ENCODE data around the gene PPFIA1.

The PPFIA1 gene

GRCh38 chr11:70315716-70316115 lies 45.2 kb downstream of the PPFIA1 start:
- Histone ChIP-seq H3K36me3 (ENCODE audit: insufficient read depth, low read length) (no peaks in the 10 kb centered on the region), H3K9me3 (ENCODE audit: low read length) (no peaks in the 10 kb centered on the region), H3K27ac (ENCODE audit: low read depth, low read length) (no peak overlapping the region), H3K4me1 (ENCODE audit: insufficient read depth, low read length) (no peaks in the 10 kb centered on the region), H3K27me3 (ENCODE audit: control insufficient read depth in 1 of 2, insufficient read depth in 2 of 2, low read length in 2 of 2) (no peaks in the 10 kb centered on the region), H3K4me3 (ENCODE audit: low read depth in 1 of 2, low read length in 2 of 2) (no peak overlapping the region), H3K9ac (ENCODE audit: low read length) (no peak overlapping the region)

- Histone ChIP-seq H3K36me3 (ENCODE audit: insufficient read depth, low read length) (peaks cover 3% of the 10 kb centered on the region), H3K4me3 (ENCODE audit: low read depth in 1 of 2, low read length in 2 of 2) (no peak overlapping the region), H3K27ac (ENCODE audit: low read depth, low read length) (no peak overlapping the region), H3K9me3 (ENCODE audit: low read length) (no peaks in the 10 kb centered on the region), H3K9ac (ENCODE audit: low read length) (no peak overlapping the region), H3K27me3 (ENCODE audit: control insufficient read depth in 1 of 2, insufficient read depth in 2 of 2, low read length in 2 of 2) (no peaks in the 10 kb centered on the region), H3K4me1 (ENCODE audit: insufficient read depth, low read length) (no peaks in the 10 kb centered on the region)
Observed at GRCh38 chr11:70317581-70318305, 47.3 kb downstream of the PPFIA1 start.

DNA sequence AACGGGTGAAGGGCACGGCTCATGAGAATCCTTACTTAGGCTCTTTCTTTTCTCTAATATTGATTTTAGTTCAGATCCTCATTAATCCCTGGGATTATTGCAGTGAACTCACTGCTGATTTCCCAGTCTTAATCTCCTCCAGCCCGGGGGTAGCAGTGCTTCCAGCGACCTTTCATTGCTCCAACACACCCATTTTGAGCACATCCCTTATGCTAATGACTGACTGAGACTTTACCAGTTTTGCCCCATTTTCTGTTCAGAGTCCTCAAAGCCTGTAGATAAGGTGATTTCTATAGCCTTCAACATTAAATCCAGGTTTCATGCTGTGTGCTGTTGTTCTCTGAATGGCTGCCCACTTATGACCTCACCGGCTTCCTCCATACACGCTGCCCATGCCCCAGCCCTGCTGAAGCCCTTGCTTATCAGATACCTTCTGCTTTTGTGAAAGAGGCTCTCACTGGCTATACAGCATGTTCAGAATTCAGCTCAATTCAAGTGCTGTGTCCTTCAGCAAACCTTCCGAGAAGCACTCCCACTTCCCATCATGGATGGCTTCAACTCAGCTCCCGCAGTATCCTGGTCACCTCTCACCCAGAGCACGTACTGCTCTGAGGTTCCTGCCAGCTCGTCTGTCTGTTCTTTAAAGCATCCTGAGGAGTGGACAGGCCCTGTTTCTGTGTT lies 49.0 kb downstream of the PPFIA1 start:
- Histone ChIP-seq H3K4me1 (ENCODE audit: insufficient read depth, low read length) (peaks cover 11% of the 10 kb centered on the region), H3K9ac (ENCODE audit: low read length) (no peak overlapping the region), H3K9me3 (ENCODE audit: low read length) (no peaks in the 10 kb centered on the region), H3K36me3 (ENCODE audit: insufficient read depth, low read length) (peaks cover 9% of the 10 kb centered on the region), H3K4me3 (ENCODE audit: low read depth in 1 of 2, low read length in 2 of 2) (no peak overlapping the region), H3K27me3 (ENCODE audit: control insufficient read depth in 1 of 2, insufficient read depth in 2 of 2, low read length in 2 of 2) (no peaks in the 10 kb centered on the region), H3K27ac (ENCODE audit: low read depth, low read length) (no peak overlapping the region)

DNA sequence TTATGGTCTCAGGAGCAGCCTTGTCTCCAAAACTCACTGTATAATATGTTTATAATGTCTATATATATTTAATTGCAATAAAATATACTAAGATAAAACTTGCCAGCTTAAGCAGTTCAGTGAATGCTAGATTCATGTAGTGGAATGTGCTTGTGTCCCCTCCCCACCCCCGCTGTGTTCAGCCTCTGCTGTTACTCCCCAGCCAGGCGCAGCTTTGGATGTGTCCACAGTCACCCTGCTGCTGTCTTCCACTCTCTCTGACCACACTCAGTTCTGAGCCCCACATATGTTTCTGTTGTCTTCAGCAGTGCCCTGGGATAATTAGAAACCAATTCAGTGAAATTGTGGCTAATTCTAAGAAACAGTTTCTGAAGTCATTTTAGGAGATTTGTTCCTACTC lies 52.2 kb downstream of the PPFIA1 start:
- peaks cover 9% of the 10 kb centered on the region for H3K36me3 ChIP-seq (ENCODE audit: insufficient read depth, low read length)

GRCh38 chr11:70323806-70324205 lies 53.3 kb downstream of the PPFIA1 start:
- Histone ChIP-seq H3K27ac (ENCODE audit: low read depth, low read length) (no peak overlapping the region), H3K4me3 (ENCODE audit: low read depth in 1 of 2, low read length in 2 of 2) (no peak overlapping the region), H3K27me3 (ENCODE audit: control insufficient read depth in 1 of 2, insufficient read depth in 2 of 2, low read length in 2 of 2) (no peaks in the 10 kb centered on the region), H3K36me3 (ENCODE audit: insufficient read depth, low read length) (peaks cover 13% of the 10 kb centered on the region), H3K9ac (ENCODE audit: low read length) (no peak overlapping the region), H3K4me1 (ENCODE audit: insufficient read depth, low read length) (peaks cover 25% of the 10 kb centered on the region), H3K9me3 (ENCODE audit: low read length) (no peaks in the 10 kb centered on the region)

More for the DNA sequence above, 52.2 kb downstream of the PPFIA1 start:
- H3K9ac ChIP-seq (ENCODE audit: low read length): no peak overlapping the region
- H3K27me3 ChIP-seq (ENCODE audit: control insufficient read depth in 1 of 2, insufficient read depth in 2 of 2, low read length in 2 of 2): no peaks in the 10 kb centered on the region
- no peak overlapping the region for H3K27ac ChIP-seq (ENCODE audit: low read depth, low read length)
- H3K4me1 ChIP-seq (ENCODE audit: insufficient read depth, low read length): peaks cover 25% of the 10 kb centered on the region
- no peak overlapping the region for H3K4me3 ChIP-seq (ENCODE audit: low read depth in 1 of 2, low read length in 2 of 2)
- H3K9me3 ChIP-seq (ENCODE audit: low read length): no peaks in the 10 kb centered on the region

GRCh38 chr11:70324376-70325115 lies 54.1 kb downstream of the PPFIA1 start:
- no peak overlapping the region for H3K4me3 ChIP-seq (ENCODE audit: low read depth in 1 of 2, low read length in 2 of 2)
- no peak overlapping the region for H3K9ac ChIP-seq (ENCODE audit: low read length)
- H3K27me3 ChIP-seq (ENCODE audit: control insufficient read depth in 1 of 2, insufficient read depth in 2 of 2, low read length in 2 of 2): no peaks in the 10 kb centered on the region
- peaks cover 25% of the 10 kb centered on the region for H3K4me1 ChIP-seq (ENCODE audit: insufficient read depth, low read length)
- no peaks in the 10 kb centered on the region for H3K9me3 ChIP-seq (ENCODE audit: low read length)
- no peak overlapping the region for H3K27ac ChIP-seq (ENCODE audit: low read depth, low read length)
- peaks cover 14% of the 10 kb centered on the region for H3K36me3 ChIP-seq (ENCODE audit: insufficient read depth, low read length)

DNA sequence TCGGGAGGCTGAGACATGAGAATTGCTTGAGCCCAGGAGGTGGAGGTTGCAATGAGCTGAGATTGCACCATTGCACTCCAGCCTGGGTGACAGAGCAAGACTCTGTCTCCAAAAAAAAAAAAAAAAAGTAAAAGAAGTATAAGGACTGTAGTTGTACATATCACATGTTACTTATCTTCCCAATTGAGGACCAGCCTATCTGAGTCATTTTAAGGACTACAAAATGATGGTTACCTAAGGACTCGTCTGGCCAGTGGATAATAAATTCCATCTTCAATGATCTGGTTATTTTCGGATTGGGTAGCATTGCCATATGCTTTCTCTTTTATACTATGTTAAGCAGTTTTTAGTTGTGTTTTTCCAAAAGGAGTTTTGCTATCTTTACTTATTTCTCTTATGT lies 55.3 kb downstream of the PPFIA1 start:
- H3K27me3 ChIP-seq (ENCODE audit: control insufficient read depth in 1 of 2, insufficient read depth in 2 of 2, low read length in 2 of 2): no peaks in the 10 kb centered on the region
- H3K4me3 ChIP-seq (ENCODE audit: low read depth in 1 of 2, low read length in 2 of 2): no peak overlapping the region
- peak overlapping the region; percentile 48 for H3K27ac ChIP-seq (ENCODE audit: low read depth, low read length)
- peaks cover 25% of the 10 kb centered on the region for H3K4me1 ChIP-seq (ENCODE audit: insufficient read depth, low read length)
- H3K9me3 ChIP-seq (ENCODE audit: low read length): no peaks in the 10 kb centered on the region
- peaks cover 27% of the 10 kb centered on the region for H3K36me3 ChIP-seq (ENCODE audit: insufficient read depth, low read length)
- H3K9ac ChIP-seq (ENCODE audit: low read length): no peak overlapping the region

GRCh38 chr11:70326365-70326811 lies 55.9 kb downstream of the PPFIA1 start:
- peaks cover 25% of the 10 kb centered on the region for H3K36me3 ChIP-seq (ENCODE audit: insufficient read depth, low read length)
- no peaks in the 10 kb centered on the region for H3K9me3 ChIP-seq (ENCODE audit: low read length)
- no peaks in the 10 kb centered on the region for H3K27me3 ChIP-seq (ENCODE audit: control insufficient read depth in 1 of 2, insufficient read depth in 2 of 2, low read length in 2 of 2)
- H3K9ac ChIP-seq (ENCODE audit: low read length): no peak overlapping the region
- no peak overlapping the region for H3K4me3 ChIP-seq (ENCODE audit: low read depth in 1 of 2, low read length in 2 of 2)
- peak overlapping the region; percentile 48 for H3K27ac ChIP-seq (ENCODE audit: low read depth, low read length)
- peaks cover 25% of the 10 kb centered on the region for H3K4me1 ChIP-seq (ENCODE audit: insufficient read depth, low read length)

GRCh38 chr11:70326833-70327232 lies 56.3 kb downstream of the PPFIA1 start:
- Histone ChIP-seq H3K27ac (ENCODE audit: low read depth, low read length) (peak overlapping the region; percentile 10), H3K36me3 (ENCODE audit: insufficient read depth, low read length) (peaks cover 26% of the 10 kb centered on the region)

DNA sequence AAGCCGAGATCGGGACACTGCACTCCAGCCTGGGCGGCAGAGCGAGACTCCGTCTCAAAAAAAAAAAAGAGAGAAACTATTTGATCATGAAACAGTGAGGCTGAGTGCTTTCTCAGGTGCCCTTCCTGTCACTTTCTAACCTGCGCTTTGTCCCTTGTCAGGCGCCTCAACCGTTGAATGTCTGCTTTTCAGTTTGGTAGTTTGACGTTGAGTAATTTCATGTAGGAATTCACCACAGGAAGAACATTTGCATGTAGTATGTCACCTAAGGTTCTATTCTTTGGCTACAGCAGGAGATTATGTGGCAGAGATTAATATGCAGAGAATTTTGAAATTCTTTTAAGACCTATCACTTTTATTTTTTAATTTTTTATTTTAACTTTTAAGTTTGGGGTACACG lies 57.2 kb downstream of the PPFIA1 start:
- Histone ChIP-seq H3K27me3 (ENCODE audit: control insufficient read depth in 1 of 2, insufficient read depth in 2 of 2, low read length in 2 of 2) (no peaks in the 10 kb centered on the region), H3K4me1 (ENCODE audit: insufficient read depth, low read length) (peaks cover 25% of the 10 kb centered on the region), H3K36me3 (ENCODE audit: insufficient read depth, low read length) (peaks cover 33% of the 10 kb centered on the region), H3K4me3 (ENCODE audit: low read depth in 1 of 2, low read length in 2 of 2) (no peak overlapping the region), H3K9ac (ENCODE audit: low read length) (no peak overlapping the region), H3K9me3 (ENCODE audit: low read length) (no peaks in the 10 kb centered on the region), H3K27ac (ENCODE audit: low read depth, low read length) (no peak overlapping the region)

More at GRCh38 chr11:70326833-70327232, 56.3 kb downstream of the PPFIA1 start:
- H3K4me3 ChIP-seq (ENCODE audit: low read depth in 1 of 2, low read length in 2 of 2): no peak overlapping the region
- no peaks in the 10 kb centered on the region for H3K9me3 ChIP-seq (ENCODE audit: low read length)
- no peaks in the 10 kb centered on the region for H3K27me3 ChIP-seq (ENCODE audit: control insufficient read depth in 1 of 2, insufficient read depth in 2 of 2, low read length in 2 of 2)
- peaks cover 25% of the 10 kb centered on the region for H3K4me1 ChIP-seq (ENCODE audit: insufficient read depth, low read length)
- no peak overlapping the region for H3K9ac ChIP-seq (ENCODE audit: low read length)

- H3K9me3 ChIP-seq (ENCODE audit: low read length): no peaks in the 10 kb centered on the region
- peaks cover 24% of the 10 kb centered on the region for H3K4me1 ChIP-seq (ENCODE audit: insufficient read depth, low read length)
- no peak overlapping the region for H3K27ac ChIP-seq (ENCODE audit: low read depth, low read length)
- no peaks in the 10 kb centered on the region for H3K27me3 ChIP-seq (ENCODE audit: control insufficient read depth in 1 of 2, insufficient read depth in 2 of 2, low read length in 2 of 2)
- H3K4me3 ChIP-seq (ENCODE audit: low read depth in 1 of 2, low read length in 2 of 2): no peak overlapping the region
- peaks cover 41% of the 10 kb centered on the region for H3K36me3 ChIP-seq (ENCODE audit: insufficient read depth, low read length)
- H3K9ac ChIP-seq (ENCODE audit: low read length): no peak overlapping the region
Observed at GRCh38 chr11:70328556-70328955, 58.1 kb downstream of the PPFIA1 start.
